ENCODE results near the gene OGN.

OGN gene

DNA sequence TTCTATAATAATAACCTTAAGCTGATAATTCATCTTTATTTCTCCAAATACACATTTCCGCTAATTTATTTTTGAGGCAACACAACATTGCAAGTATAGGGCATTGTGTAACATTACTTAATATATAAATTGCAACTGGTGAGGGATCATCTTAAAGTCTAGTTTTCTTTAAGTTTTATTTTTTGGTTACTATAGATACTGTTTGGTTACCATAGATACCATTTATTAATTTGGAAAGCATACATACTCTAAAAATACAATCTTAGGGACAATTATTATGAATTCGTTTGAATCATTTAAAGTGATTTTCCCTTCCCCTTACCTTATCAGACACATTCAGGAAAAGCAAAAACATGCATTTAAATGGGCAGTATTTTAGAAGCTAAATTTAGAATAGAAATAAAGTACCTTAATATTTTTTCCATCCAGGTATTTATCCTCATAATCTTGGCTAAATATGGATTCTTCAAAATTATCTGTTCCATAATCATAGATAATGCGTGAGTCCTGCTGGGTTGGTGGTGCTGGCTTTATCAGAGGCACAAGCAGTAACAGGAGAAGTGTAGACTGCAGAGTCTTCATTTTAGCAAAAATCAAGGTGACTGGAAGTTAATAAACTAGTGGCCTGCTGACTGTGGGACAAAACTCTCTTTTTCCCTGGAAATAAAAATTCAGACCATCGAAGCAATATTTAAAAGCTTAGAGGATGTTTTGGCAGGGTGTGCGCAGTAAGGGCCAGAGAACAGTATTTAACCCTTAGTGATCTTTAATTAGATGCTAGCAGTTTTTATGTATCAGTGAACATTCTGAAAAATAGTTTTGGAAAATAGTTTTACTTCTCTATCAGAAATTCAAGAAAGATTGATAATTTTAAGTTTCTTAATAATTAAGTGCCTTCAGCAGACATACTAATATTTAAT, 1.3 kb downstream of the OGN start:
- DNase-seq: no peak

DNA sequence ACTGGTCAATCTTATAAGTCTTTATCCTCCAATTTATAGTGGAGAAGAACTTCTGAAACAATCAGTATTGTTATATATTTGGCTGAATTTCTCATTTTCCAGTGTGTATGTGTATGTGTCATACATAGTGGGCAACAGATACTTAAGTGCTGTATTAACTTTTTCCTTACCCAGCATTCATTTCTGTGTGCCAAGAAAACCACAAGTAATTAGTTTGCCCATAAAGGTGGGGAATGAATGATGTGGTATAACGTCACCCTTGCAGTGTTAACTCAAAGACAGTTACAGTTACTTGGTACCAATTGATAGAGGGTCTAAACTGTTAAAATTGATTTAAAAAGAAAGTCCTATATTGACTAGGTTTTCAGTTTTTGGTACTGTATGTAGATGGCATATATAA, 2.0 kb downstream of the OGN start:
- no peak for DNase-seq

DNA sequence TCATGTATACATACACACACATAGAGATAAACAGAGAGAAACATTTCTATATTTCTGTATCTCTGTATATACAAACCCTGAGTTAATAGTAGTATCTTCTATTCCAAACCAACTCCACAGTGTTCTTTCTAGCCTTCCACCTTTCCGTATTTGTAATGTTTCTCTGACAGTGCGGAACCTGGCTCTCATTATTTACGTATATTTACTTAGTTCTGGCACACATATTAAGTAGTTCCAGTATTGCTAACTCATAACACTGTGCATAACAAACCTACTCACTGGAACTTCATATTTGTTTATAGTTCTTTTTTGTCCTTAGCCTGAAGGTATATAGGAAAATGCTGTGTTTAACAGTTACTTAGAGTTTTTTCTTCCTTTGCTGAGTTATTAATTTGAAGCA, 6.5 kb downstream of the OGN start:
- no peak for DNase-seq

DNA sequence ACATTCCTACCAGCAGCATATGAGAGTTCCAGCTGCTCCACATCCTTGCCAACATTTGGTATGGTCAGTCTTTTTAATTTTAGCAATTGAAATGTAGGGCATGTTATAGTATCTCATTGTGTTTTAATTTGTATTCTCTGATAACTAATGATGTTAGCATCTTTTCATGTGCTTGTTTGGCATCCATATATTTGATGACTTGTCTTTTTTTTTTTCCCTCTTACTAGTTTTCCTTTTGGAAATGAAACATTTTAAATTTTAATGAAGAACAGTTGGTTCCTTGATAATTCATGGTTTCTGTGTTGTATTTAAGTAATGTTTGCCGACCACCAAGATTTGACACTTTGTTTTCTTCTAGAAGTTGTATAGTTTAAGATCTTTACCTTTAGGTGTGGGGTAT, 8.8 kb downstream of the OGN start:
- no peak for DNase-seq

DNA sequence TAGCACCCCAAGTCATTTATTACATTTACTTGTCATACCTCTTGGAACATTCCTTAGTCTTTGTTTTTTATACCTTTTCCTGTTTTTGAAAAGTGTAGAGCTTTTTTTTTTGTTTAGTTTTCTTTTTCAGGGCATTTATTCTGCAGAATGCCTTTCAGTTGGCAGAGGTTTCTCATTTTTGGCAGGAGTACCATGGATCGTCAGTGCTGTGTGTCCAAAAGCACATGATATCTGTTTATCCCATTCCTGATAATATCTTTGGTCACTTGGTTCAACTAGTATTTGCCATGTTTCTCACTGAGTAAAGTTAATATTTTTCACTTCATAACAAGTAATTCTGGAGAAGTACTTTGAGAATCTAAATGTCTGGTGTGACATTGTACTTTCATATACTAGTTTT, 10.7 kb downstream of the OGN start:
- no peak for DNase-seq

DNA sequence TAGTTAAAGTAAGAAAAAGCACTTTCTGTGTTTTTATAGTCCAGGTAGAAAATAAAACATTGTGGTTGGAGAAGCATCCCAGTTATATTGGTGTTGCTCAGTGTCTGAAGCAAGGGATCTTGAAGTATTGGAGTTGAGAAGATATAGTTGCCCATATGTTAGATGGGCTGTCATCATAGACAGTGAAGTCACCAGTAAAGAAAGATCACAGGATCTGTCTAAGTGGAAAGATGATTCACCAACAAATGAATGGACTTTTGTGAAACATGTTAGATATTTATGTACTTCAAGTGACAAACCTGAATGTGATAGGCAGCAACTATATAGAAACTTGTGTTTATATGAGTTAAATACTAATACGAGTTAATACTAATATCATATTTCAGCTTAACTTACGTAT, 11.7 kb downstream of the OGN start:
- DNase-seq: peak; percentile 51

DNA sequence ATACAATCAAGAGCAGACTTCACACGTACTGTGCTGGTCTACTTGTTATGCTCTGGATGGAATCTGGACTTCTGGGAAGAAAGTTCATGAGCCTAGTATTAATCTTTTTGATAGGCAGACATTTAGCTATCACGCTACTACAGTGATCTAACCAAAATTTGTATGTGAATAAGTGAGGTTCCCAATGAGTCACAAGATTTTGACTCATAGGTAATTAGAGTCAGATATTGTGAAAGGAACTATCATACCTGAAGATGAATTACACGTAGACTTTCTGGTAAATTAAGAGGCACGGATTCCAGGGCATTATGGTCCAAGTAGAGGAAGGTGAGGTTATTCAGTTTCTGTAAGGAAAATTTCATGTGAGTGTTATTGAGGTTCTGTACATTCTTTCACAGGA, 18.4 kb downstream of the OGN start:
- peak; percentile 65 for DNase-seq

DNA sequence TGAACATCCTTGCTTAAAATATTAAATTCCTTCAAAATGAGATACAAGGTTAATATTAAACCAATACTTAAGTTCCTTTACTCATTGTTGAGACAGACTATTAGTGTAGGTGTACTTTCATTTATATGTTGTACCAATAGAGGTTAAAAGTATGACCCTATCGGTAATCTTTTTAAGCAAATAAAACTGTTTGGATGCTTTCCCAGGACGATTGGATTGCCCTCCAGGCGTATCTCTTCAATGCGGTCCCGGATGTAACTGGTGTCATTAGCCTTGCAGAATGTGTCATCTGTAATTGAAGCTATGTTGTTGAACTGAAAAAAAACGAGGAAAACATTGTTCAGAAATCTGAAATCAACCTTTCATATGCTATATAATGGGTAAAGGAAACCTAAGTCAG, 18.9 kb downstream of the OGN start:
- DNase-seq: no peak

DNA sequence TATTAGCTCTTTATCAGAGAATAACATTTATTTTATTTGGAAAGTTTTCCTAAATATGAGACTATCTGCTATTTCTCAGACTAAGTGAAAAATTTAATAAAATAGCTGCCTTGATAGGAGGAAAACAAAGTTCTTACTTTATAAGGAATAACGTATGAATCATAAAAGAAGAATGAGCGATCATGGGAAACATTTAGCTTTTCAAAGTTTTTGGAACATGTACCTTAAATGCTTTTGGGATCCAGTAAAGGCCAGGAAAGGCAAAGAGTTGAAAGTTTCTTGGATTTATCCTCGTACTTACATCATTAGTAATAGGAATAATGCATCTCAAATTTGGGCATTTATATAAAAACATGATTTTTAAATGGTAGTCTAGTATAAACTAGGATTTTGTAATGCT, 19.4 kb downstream of the OGN start:
- DNase-seq: peak; percentile 57

DNA sequence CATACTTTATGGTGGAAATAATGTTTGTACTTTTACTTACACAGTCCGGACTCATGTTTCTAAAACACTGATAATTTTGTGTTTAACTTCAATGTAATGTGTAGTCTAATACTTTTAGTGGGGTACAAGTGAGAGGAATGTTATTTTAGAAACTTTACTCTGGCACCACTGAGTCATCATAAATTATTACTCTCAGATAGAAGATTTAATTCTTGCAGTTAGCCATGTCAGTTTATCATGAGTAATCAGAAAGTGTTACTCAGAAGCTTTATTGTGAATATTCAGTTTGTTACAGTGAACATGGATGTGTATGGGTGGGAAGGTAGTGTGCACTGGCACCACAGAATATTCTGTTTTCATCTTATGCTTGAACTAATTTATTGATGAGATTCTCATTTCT, 20.0 kb downstream of the OGN start:
- peak; percentile 78 for DNase-seq

DNA sequence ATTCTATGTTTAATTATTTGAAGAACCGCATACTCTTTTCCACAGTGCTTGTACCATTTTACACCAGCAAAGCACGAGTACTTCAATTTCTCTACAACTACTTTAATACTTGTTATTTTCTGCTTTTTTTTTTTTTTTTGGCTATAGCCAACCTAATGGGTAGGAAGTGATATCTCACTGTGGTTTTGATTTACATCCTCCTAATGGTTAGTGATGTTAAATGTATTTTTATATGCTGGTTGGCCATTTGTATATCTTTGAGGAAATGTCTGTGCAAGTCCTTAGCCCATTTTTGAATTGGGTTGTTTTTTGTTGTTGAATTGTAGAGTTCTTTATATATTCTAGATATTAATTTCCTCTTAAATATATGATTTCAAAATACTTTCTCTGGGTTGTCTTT, 22.6 kb downstream of the OGN start:
- no peak for DNase-seq

DNA sequence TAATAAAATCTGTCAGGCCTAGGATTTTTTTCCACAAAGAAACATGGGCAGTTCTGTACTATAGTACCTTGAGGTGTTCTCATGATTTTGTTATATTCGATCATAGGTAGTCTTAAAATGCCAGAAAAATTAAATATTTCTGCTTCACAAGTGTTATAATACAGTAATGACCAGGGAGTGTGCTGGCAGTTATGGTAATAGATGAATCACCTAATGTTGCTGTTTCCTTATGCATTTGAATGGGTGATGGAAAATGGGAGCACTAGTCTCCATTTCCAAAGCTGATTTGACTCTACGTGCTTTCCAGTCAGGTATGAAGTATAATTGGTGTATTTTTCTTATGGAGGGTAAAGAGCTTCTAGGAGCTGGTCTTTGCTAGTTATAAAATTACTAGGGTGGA, 23.8 kb downstream of the OGN start:
- no peak for DNase-seq

DNA sequence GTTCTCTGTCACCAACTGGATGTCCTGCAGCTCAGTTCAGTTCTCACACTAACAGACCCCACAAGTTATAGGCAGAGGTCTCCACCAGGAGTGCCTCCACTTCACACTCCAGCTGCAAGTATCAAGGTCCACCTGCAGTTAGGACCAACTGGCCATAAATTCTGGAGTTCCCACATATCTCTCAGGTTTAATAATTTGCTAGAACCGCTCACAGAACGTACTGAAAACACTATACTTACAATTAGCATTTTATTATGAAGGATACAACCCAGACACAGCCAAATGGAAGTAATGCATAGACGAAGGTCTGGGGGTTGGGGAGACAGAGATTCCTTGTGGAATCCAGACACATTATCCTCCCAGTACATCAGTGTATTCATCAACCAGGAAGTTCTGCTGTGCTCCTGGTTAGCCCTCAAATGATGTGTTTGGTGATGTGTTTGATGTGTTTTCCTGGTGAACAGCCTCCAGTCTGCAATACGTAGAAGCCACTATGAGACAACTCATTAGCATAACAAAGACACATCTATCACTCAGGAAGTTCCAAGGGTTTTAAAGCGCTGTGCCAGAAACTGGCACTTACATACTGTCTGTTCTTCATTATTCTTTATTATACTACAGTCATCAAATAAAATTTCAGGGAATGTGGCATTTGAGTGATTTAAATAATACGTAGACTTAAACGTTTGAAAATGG, 25.4 kb downstream of the OGN start:
- DNase-seq: peak; percentile 92

DNA sequence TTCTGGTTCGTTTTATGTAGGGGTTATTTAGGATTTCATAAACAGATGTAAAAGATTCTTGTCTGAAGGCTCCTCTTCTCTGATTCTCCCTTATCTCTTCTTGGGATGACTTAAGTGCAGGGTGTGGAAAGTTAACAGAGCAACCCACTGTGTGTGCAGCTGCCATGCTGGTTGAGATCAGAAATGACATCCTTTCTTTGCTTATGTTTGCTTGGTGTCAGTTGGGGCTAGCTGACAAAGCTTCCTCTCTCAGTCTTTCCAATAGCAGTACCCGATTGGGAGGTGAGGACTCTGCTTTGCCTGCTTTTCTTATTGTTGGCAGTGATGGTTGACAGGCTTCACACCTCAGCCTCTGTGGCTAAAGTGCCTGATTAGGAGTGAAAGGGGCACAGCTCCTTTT, 26.5 kb downstream of the OGN start:
- DNase-seq: no peak

DNA sequence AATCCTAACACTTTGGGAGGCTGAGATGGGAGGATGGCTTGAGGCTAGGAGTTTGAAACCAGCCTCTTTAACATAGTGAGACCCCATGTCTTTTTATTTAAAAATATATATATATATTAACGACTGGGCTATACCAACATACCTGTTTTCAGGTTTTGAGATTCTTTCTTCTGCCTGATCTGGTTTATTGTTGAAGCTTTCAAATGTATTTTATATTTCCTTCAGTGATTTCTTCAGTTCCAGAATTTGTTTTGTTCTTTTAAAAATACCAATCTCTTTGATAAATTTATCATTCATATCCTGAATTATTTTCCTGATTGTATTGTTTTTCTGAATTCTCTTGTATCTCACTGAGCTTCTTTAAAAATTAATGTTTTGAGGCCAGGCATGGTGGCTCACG, 31.2 kb downstream of the OGN start:
- no peak for DNase-seq

DNA sequence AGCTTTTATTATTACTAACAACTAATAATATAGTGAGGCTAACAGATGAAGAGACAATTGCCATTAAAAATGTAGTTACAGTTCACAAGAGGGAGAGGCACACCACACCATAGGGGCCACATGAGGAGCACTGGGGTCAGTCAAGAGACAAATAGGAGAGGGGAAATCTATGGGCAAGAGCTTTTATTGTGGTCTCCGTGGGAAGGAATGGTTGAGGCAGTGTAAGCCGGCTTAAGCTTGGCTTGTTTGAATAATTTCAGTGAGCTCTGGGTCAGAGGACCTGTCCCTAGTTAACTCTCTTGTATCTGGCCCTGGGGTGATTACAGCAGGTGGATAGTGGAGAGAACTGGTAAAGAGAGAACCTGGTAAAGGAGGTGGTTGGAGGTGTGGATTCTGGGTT, 35.3 kb downstream of the OGN start:
- no peak for DNase-seq

DNA sequence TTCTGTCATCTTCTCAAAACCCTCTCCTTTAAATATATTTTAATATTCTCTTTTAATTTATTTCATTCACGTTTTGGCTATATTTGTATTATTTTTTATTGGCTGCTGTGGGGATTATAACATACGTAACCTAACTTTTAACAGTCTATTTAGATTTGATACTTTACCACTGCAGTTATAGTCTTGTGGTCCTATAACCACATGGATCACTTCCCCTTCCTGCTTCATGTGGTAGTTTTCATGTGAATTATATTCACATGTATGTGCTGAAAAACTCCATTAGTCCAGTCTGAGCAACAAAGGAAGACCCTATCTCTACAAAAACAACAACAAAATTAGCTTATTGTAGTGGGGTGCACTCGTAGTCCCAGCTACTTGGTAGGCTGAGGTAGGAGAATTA, 44.3 kb downstream of the OGN start:
- no peak for DNase-seq

DNA sequence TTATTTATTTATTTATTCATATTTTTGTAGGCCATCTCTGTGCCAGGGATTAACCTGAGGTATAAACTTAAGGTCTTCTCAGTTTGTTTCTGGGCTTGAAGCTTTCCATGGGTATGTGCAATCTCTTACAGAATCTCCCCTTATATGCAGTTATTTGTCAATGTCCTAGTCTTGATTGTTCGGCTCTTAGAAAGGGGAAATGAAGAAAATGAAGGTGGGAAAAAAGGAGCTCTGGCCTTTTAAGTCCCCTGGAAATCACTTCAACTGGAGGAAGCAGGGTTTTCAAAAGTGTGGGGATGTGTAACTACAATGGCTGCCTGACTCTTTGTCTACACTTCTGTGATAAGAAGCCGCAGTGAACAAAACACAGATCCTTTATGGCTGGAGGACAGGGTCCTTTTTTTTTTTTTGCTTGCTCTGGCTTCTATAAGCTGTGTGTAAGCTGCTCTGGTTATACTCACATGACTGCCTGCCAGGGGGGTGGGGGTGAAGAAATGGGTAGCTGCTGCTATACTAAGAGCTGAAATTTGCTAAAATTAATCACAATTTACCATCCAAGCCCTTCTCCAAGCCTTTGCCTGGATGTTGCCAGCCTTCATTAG, 44.9 kb downstream of the OGN start:
- no peak for DNase-seq

DNA sequence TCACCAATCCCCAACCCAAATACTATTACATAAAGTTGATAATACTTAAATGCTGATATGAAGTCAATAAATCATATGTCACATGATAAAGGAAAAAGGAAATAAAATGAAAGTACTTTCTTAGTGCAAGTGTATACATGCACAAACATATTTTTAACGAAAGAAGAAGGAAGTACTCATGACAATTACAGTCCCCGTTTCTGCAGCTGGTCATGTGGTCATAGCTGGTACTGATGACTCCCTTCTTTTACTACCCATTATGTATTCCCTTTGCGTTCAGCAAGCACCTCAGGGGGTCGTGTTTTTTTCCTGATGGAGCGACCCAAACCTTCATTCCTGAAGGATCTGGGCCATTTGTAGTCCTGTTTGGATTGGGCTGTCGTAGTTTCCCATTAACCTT, 51.3 kb downstream of the OGN start:
- DNase-seq: no peak

DNA sequence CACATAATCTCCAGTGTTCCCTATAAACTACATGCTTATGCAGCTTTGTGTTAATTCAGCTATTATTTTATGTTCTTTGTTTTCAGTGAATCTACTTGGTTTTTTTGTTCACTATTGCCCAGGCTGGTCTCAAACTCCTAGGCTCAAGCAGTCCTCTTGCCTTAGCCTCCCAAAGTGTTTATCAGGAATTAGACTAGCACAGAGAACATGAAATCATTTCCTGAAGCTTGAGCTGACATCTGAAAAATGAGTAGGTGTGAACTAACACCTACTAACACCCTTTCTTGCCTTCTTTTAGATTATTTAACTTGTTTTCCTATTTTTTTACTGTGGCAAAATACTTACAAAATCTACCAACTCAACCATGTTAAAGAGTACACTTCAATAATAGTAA, 53.6 kb downstream of the OGN start:
- no peak for DNase-seq

DNA sequence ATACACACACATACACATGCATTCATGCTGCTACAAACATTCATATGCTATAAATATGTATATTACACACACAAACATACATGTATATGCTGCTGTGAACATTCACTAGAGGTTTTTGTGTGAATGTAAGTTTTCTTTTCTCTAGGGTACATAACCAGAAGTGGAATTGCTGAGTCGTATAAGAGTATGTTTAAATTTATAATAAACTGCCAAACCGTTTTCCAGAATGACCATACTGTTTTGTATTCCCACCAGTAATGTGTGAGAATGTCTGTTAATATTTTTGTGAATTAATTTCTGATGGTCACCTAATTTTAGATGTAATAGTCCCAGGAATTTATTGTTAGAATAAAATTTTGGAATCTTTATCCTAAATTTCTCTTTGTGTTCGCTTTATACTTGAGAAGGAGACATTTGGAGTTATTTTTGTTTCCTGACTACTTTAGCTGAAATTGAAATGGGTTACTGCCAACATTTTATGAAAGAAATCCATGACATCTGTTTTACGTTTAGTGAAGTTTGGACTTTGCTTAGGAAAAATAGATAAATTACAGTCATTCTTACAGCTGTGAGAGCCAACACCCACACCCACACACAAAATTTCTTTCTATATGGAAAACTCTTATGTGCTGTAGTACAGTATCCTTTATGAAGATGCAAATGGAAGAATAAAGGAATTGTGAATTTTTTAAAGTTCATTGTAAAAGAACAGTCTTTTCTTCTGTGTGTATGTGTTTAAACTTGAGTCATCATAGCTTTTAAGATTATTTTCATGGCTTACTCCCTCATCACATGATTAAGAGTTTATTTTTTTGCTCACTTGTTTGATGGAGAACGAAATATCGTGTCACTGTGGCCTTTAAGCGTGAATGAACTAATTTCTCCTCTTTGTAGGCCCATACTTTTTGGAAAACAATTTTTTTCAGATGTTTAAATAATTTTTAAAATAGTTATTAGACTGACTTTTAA, 54.3 kb downstream of the OGN start:
- DNase-seq: peak; percentile 70

DNA sequence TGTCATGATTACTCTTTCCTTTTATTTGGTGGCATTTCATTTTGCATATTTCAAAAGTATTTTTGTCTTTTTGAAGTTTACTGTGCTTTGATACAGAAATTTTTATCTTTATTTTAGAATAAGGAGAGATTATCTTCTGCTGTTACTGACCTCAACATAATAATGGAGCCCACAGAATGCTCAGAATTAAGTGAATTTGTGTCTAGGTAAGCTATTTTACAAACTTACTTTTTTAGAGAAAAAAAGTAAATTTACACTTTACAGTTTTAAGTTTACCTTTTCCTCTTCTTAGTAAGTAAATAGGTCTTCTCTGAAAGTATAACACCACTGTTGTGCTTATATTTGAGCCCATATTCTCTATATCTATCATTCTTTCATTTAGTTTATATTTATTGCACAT, 58.8 kb downstream of the OGN start:
- DNase-seq: no peak

Measured in fibroblast of skin of right biceps (primary cell).